Lung (tissue), 12 donors: ENCODE data around the gene LETMD1. TPM values are rescaled to one million over a fixed set of nuclear protein-coding genes. Genes with fewer than 3 reads are reported as not detected.

Experiments used
- ATAC-seq: fragments of 200-7000 bp; cut with Tn5 transposase; one replicate; pipeline ENCODE4 v1.9.1; 2020; ENCODE audit warnings: moderate number of reproducible peaks; ENCODE audit not compliant: insufficient read depth, low FRiP score
- DNase-seq, 3 donors: peaks; one replicate each; pipeline ENCODE4 v3.0.0-alpha.2; 2013 to 2017
- H3K27ac ChIP-seq, 2 donors: one replicate each; pipeline ENCODE4 v1.5.1; 2013; ENCODE audit warnings: mild to moderate bottlenecking in 2 of 2, moderate library complexity in 2 of 2, control low read depth in 1 of 2, inconsistent platforms in 1 of 2, low read depth in 1 of 2, low read length in 1 of 2
- H3K27me3 ChIP-seq, 3 donors: one replicate each; pipeline ENCODE4 v1.5.1; 2013; ENCODE audit warnings: low read length in 2 of 3; ENCODE audit not compliant: control insufficient read depth in 3 of 3, insufficient read depth in 3 of 3
- H3K36me3 ChIP-seq, 4 donors: one replicate each; pipeline ENCODE4 v1.5.1; 2013; ENCODE audit warnings: low read length in 4 of 4, mild to moderate bottlenecking in 1 of 4, moderate library complexity in 1 of 4; ENCODE audit not compliant: control insufficient read depth in 4 of 4, insufficient read depth in 4 of 4
- H3K4me1 ChIP-seq, 5 donors: one replicate each; pipeline ENCODE4 v1.5.1; 2013; ENCODE audit warnings: low read length in 5 of 5, mild to moderate bottlenecking in 2 of 5, moderate library complexity in 1 of 5; ENCODE audit not compliant: control insufficient read depth in 5 of 5, insufficient read depth in 5 of 5
- H3K4me3 ChIP-seq: one replicate; pipeline ENCODE4 v1.5.1; 2013; ENCODE audit warnings: mild to moderate bottlenecking, control low read depth, moderate library complexity
- H3K9ac ChIP-seq, 2 donors: one replicate each; pipeline ENCODE4 v1.5.1; 2013; ENCODE audit warnings: low read length in 2 of 2, control low read depth in 1 of 2; ENCODE audit not compliant: insufficient read depth in 1 of 2
- H3K9me3 ChIP-seq, 4 donors: one replicate each; pipeline ENCODE4 v1.5.1; 2013; ENCODE audit warnings: low read length in 3 of 4, mild to moderate bottlenecking in 1 of 4, moderate library complexity in 1 of 4; ENCODE audit not compliant: control insufficient read depth in 4 of 4, insufficient read depth in 3 of 4
- CTCF ChIP-seq: IDR thresholded peaks from 2 replicates; pipeline ENCODE4 v1.5.1; 2012; ENCODE audit warnings: mild to moderate bottlenecking; ENCODE audit errors: control extremely low read depth, extremely low read depth
- WGBS, 2 donors: extraction: QIAGEN DNeasy Blood & Tissue Kit; methylation state at CpG; one replicate each; pipeline ENCODE4 v1.1.7; 2013; 5-methylcytosine and 5-hydroxymethylcytosine counted together
- polyA plus RNA-seq, 2 donors: library from polyadenylated mRNA; stranded (reverse); fragments of 200-250 nt; gene quantifications; one replicate each; pipeline ENCODE4 v1.2.1, GENCODE V29; 2013
- total RNA-seq, 2 donors: library from RNA; depleted of rRNA in 1 of 2; stranded (reverse); fragments of >200 nt in 1 of 2; gene quantifications; one replicate each; pipeline ENCODE4 v1.2.1, GENCODE V29; 2014 to 2021
- donor health status: control.
- donor health status: control.
- donor health status: Bipolar disorder and iron deficiency.
- donor health status: healthy.
- donor health status: DM: yes; HTN: yes; CAD: no.

The LETMD1 gene
- total and polyA plus RNA-seq, 4 donors: 29.9 to 81.6 (median 48.6) TPM

- TF ChIP-seq CTCF: no peak
- ATAC-seq: no peak
- DNase-seq: no peak
- H3K4me3 ChIP-seq: no peak overlapping the region
- 84 to 88% methylated on average over 9 of the region's 9 CpGs for WGBS, 2 donors
- H3K27ac ChIP-seq: no peak overlapping the region
- H3K9ac ChIP-seq: no peak overlapping the region
- no peaks in the 10 kb centered on the region for H3K4me1 ChIP-seq
- peaks cover 47 to 56% (median 48%) of the 10 kb centered on the region in 4 donors for H3K36me3 ChIP-seq
- H3K27me3 ChIP-seq: no peaks in the 10 kb centered on the region
- no peaks in the 10 kb centered on the region for H3K9me3 ChIP-seq
Measured at GRCh38 chr12:51062631-51063397, 14.7 kb downstream of the LETMD1 start.

GRCh38 chr12:51065530-51065929 lies 17.4 kb downstream of the LETMD1 start:
- no peak overlapping the region for H3K4me3 ChIP-seq

GRCh38 chr12:51067229-51067628 lies 19.1 kb downstream of the LETMD1 start:
- Histone ChIP-seq H3K4me1 (no peaks in the 10 kb centered on the region), H3K27ac (no peak overlapping the region), H3K36me3 (peaks cover 36 to 54% (median 38%) of the 10 kb centered on the region in 4 donors), H3K9me3 (no peaks in the 10 kb centered on the region), H3K9ac (no peak overlapping the region), H3K27me3 (no peaks in the 10 kb centered on the region), H3K4me3 (no peak overlapping the region)
- WGBS, 2 donors: 91 to 93% methylated on average over 4 of the region's 4 CpGs
- no peak for DNase-seq
- no peak for TF ChIP-seq CTCF
- ATAC-seq: no peak

More at GRCh38 chr12:51065530-51065929, 17.4 kb downstream of the LETMD1 start:
- Histone ChIP-seq H3K9me3 (no peaks in the 10 kb centered on the region), H3K4me1 (no peaks in the 10 kb centered on the region), H3K27me3 (no peaks in the 10 kb centered on the region), H3K36me3 (peaks cover 32 to 47% (median 39%) of the 10 kb centered on the region in 4 donors), H3K9ac (no peak overlapping the region), H3K27ac (no peak overlapping the region)
- 95 to 97% methylated on average over 5 of the region's 5 CpGs for WGBS, 2 donors
- TF ChIP-seq CTCF: no peak
- ATAC-seq (no peak), DNase-seq (no peak)
